ENCODE data around the gene GRID1. TPM values are rescaled to one million over a fixed set of nuclear protein-coding genes. Genes with fewer than 3 reads are reported as not detected.
A peak's percentile ranks its signal among the peaks of the same experiment; 100 is the strongest.

Gene GRID1
- total RNA-seq, 1 donor from 2014 or later: 16.5 TPM

GRCh38 chr10:86368987-86369386 is 2.4 kb upstream of the GRID1 start:
- no peak for DNase-seq

- no peak for DNase-seq
These were observed 1.5 kb upstream of the GRID1 start for GRCh38 chr10:86368046-86368445.

- DNase-seq: no peak
These were observed 757 bp upstream of the GRID1 start for GRCh38 chr10:86367152-86367951.

GRCh38 chr10:86366902-86367151 is 232 bp upstream of the GRID1 start:
- no peak for DNase-seq

- DNase-seq: peak; percentile 42
These were observed 1.1 kb downstream of the GRID1 start for GRCh38 chr10:86365346-86366032.

GRCh38 chr10:86364491-86365345 is 1.9 kb downstream of the GRID1 start:
- DNase-seq: no peak

GRCh38 chr10:86363833-86364490 is 2.6 kb downstream of the GRID1 start:
- DNase-seq: no peak

GRCh38 chr10:86363184-86363832 is 3.3 kb downstream of the GRID1 start:
- no peak for DNase-seq

GRCh38 chr10:86362586-86363183 is 3.9 kb downstream of the GRID1 start:
- no peak for DNase-seq

GRCh38 chr10:86362129-86362527 is 4.5 kb downstream of the GRID1 start:
- no peak for DNase-seq

GRCh38 chr10:86361156-86362128 is 5.2 kb downstream of the GRID1 start:
- DNase-seq: no peak

GRCh38 chr10:86360657-86361056 is 5.9 kb downstream of the GRID1 start:
- DNase-seq: no peak

- no peak for DNase-seq
These were observed 6.6 kb downstream of the GRID1 start for GRCh38 chr10:86359954-86360353.

- no peak for DNase-seq
These were observed 7.5 kb downstream of the GRID1 start for GRCh38 chr10:86359111-86359510.

GRCh38 chr10:86357676-86358075 is 8.9 kb downstream of the GRID1 start:
- no peak for DNase-seq

GRCh38 chr10:86357041-86357440 is 9.6 kb downstream of the GRID1 start:
- no peak for DNase-seq

- no peak for DNase-seq
These were observed 10.3 kb downstream of the GRID1 start for GRCh38 chr10:86356296-86356695.

- peak; percentile 74 for DNase-seq
These were observed 11.0 kb downstream of the GRID1 start for GRCh38 chr10:86355571-86356038.

- DNase-seq: no peak
These were observed 11.6 kb downstream of the GRID1 start for GRCh38 chr10:86354761-86355540.
